Measurements from ENCODE around the gene TMEM54. TPM values are rescaled to one million over a fixed set of nuclear protein-coding genes. Genes with fewer than 3 reads are reported as not detected.

Gene TMEM54
- total RNA-seq, 1 donor from 2014 or later = 14.5 TPM

DNA sequence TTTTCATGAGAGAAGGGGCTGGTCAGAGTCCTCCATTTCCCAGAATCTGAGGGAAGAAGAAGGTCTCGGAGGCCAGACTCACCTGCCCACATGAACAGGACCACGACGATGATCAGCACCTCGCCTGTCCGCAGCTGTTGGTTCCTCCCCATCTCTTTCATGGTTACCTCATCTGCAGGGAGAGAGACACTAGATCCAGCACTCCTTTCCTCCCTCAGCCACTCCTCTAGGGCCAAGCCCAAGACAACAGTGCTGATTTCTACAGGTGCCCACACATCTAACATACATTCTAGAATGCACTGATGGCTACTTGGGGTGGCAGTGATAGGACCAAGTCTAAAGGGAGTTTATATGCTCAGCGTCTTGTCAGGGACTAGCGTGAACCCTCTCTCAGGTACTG lies 33.5 kb downstream of the TMEM54 start:
- Mint-ChIP-seq H3K9me3 (no peaks in the 10 kb centered on the region), H3K27me3 (ENCODE audit: insufficient read depth, low read depth) (peaks cover 18% of the 10 kb centered on the region), H3K4me1 (peaks cover 54% of the 10 kb centered on the region), H3K27ac (no peak overlapping the region), H3K4me3 (no peak overlapping the region), H3K36me3 (peaks cover 8% of the 10 kb centered on the region)
- Histone ChIP-seq H3K27me3 (peaks cover 18% of the 10 kb centered on the region), H2AFZ (replicated peaks) (no peak overlapping the region), H3K36me3 (no peaks in the 10 kb centered on the region), H3K4me2 (no peak overlapping the region), H3F3A (ENCODE audit: low read depth) (peaks cover 32% of the 10 kb centered on the region), H4K20me1 (ENCODE audit: low read depth) (no peaks in the 10 kb centered on the region), H3K79me2 (ENCODE audit: low read depth) (no peaks in the 10 kb centered on the region), H3K4me3 (no peak overlapping the region), H3K4me1 (peaks cover 28% of the 10 kb centered on the region), H3K27ac (no peak overlapping the region), H3K9ac (no peak overlapping the region), H3K9me3 (ENCODE audit: low read depth) (no peaks in the 10 kb centered on the region)
- TF ChIP-seq EZH2 (IDR thresholded peaks at IDR 0.05) = no peak
- TF ChIP-seq, protein P1, sequence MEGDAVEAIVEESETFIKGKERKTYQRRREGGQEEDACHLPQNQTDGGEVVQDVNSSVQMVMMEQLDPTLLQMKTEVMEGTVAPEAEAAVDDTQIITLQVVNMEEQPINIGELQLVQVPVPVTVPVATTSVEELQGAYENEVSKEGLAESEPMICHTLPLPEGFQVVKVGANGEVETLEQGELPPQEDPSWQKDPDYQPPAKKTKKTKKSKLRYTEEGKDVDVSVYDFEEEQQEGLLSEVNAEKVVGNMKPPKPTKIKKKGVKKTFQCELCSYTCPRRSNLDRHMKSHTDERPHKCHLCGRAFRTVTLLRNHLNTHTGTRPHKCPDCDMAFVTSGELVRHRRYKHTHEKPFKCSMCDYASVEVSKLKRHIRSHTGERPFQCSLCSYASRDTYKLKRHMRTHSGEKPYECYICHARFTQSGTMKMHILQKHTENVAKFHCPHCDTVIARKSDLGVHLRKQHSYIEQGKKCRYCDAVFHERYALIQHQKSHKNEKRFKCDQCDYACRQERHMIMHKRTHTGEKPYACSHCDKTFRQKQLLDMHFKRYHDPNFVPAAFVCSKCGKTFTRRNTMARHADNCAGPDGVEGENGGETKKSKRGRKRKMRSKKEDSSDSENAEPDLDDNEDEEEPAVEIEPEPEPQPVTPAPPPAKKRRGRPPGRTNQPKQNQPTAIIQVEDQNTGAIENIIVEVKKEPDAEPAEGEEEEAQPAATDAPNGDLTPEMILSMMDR (IDR thresholded peaks at IDR 0.05) = no peak
- no peak for TF ChIP-seq EZH2phosphoT487 (IDR thresholded peaks at IDR 0.05)
- DNase-seq (ENCODE audit: low spot score) = no peak

DNA sequence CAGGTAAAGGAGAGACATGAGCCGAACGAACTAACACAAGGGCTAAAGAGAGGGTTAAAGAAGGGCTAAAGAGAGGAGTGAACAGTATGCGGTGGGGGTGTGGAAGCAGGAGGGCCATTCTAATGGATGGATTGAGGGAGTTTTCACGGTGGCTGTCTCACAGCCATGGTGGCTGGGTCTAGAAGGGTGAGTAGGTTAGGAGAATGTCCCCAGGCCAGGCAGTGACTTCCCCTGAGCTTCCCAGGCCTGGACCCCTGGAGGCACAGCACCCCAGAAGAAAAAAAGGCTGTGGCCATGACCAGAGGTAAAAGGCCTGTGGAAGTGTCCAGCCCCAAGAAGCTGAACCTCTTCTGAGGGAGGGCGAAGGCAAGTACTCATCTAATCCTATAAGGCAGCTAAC lies 34.0 kb downstream of the TMEM54 start:
- H3K4me1 Mint-ChIP-seq = peaks cover 54% of the 10 kb centered on the region
- no peak overlapping the region for H3K27ac Mint-ChIP-seq
- no peaks in the 10 kb centered on the region for H3K9me3 ChIP-seq (ENCODE audit: low read depth)
- no peak for DNase-seq (ENCODE audit: low spot score)
- H3K36me3 Mint-ChIP-seq = peaks cover 11% of the 10 kb centered on the region
- no peak overlapping the region for H3K27ac ChIP-seq
- no peak overlapping the region for H3K4me2 ChIP-seq
- H3K27me3 ChIP-seq = peaks cover 18% of the 10 kb centered on the region
- H3K79me2 ChIP-seq (ENCODE audit: low read depth) = no peaks in the 10 kb centered on the region
- no peaks in the 10 kb centered on the region for H3K9me3 Mint-ChIP-seq
- H3K4me1 ChIP-seq = peaks cover 25% of the 10 kb centered on the region
- H3K27me3 Mint-ChIP-seq (ENCODE audit: insufficient read depth, low read depth) = peaks cover 15% of the 10 kb centered on the region
- no peaks in the 10 kb centered on the region for H3K36me3 ChIP-seq
- TF ChIP-seq EZH2 (IDR thresholded peaks at IDR 0.05) = no peak
- no peak for TF ChIP-seq EZH2phosphoT487 (IDR thresholded peaks at IDR 0.05)
- TF ChIP-seq, protein P1 (IDR thresholded peaks at IDR 0.05) = no peak
- H2AFZ ChIP-seq (replicated peaks) = no peak overlapping the region
- no peak overlapping the region for H3K4me3 Mint-ChIP-seq
- H4K20me1 ChIP-seq (ENCODE audit: low read depth) = no peaks in the 10 kb centered on the region
- no peak overlapping the region for H3K9ac ChIP-seq
- no peak overlapping the region for H3K4me3 ChIP-seq
- peaks cover 27% of the 10 kb centered on the region for H3F3A ChIP-seq (ENCODE audit: low read depth)

DNA sequence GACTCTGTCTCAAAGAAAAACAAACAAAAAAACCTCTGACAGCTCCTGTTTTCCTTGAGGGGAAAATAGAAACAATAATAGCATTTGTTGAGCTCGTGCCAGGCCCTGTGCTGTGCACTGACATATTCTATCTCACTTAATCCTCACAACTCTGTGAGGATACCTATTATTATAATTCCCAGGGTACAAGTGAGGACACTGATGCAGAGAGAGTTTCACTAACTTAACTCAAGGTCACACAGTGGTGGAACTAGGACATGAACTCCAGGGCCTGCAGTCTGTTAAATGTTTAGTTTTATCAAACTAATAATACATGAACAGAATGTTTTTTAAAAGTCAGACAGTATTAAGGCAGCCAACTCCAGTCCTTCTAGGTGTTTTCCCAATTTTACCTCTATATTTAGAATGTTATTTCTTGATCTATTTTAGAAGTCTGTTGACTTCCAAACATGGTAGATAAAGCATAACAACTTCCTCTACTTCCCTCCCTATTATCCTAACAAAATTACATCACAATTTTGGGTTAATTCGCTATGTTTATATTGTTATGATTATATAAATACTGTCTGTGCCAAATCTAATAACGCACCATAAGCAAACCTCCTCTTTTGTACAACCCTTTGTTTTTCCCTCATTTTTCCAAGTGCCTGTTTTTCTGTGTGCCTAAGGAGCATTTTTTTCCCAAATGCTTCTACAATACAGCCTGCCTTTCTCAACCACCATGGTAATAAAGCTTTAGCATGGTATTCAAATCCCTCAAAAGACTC lies 35.4 kb downstream of the TMEM54 start:
- H3K79me2 ChIP-seq (ENCODE audit: low read depth) = no peaks in the 10 kb centered on the region
- H3K36me3 ChIP-seq = no peaks in the 10 kb centered on the region
- H4K20me1 ChIP-seq (ENCODE audit: low read depth) = no peaks in the 10 kb centered on the region
- H3K27me3 ChIP-seq = peaks cover 14% of the 10 kb centered on the region
- H3K27ac ChIP-seq = no peak overlapping the region
- H3K9me3 Mint-ChIP-seq = no peaks in the 10 kb centered on the region
- H2AFZ ChIP-seq (replicated peaks) = no peak overlapping the region
- TF ChIP-seq, protein P1 (IDR thresholded peaks at IDR 0.05) = no peak
- TF ChIP-seq EZH2phosphoT487 (IDR thresholded peaks at IDR 0.05) (no peak), EZH2 (IDR thresholded peaks at IDR 0.05) (no peak)
- peaks cover 42% of the 10 kb centered on the region for H3K4me1 Mint-ChIP-seq
- no peak overlapping the region for H3K9ac ChIP-seq
- peaks cover 15% of the 10 kb centered on the region for H3F3A ChIP-seq (ENCODE audit: low read depth)
- H3K27me3 Mint-ChIP-seq (ENCODE audit: insufficient read depth, low read depth) = peaks cover 12% of the 10 kb centered on the region
- H3K4me3 Mint-ChIP-seq = no peak overlapping the region
- H3K27ac Mint-ChIP-seq = no peak overlapping the region
- DNase-seq (ENCODE audit: low spot score) = no peak
- H3K4me3 ChIP-seq = no peak overlapping the region
- no peaks in the 10 kb centered on the region for H3K9me3 ChIP-seq (ENCODE audit: low read depth)
- H3K36me3 Mint-ChIP-seq = peaks cover 17% of the 10 kb centered on the region
- no peak overlapping the region for H3K4me2 ChIP-seq
- H3K4me1 ChIP-seq = peaks cover 12% of the 10 kb centered on the region
